Peyer's patch (tissue), 4 donors: ENCODE measurements around the gene ITPRID1. TPM values are rescaled to one million over a fixed set of nuclear protein-coding genes. Genes with fewer than 3 reads are reported as not detected.

Source experiments
- DNase-seq, 3 donors: peaks; one replicate each; pipeline ENCODE4 v3.0.0-alpha.2; 2017 to 2019
- H3K27ac ChIP-seq, 4 donors: fragments of 200-600 bp; sonication (generic); one replicate each; pipeline ENCODE4 v1.5.1; 2016 to 2019
- H3K27me3 ChIP-seq, 2 donors: fragments of 200-600 bp; sonication (generic); one replicate each; pipeline ENCODE4 v1.5.1; 2019
- H3K36me3 ChIP-seq, 3 donors: fragments of 200-600 bp; sonication (generic); one replicate each; pipeline ENCODE4 v1.5.1; 2016 to 2019
- H3K4me1 ChIP-seq, 4 donors: fragments of 200-600 bp; sonication (generic); one replicate each; pipeline ENCODE4 v1.5.1; 2016 to 2019
- H3K4me3 ChIP-seq, 4 donors: fragments of 200-600 bp; sonication (generic); 1 replicate in 3 of 4; 2 replicates in 1 of 4; pipeline ENCODE4 v1.5.1; 2016 to 2019; ENCODE audit warnings: mild to moderate bottlenecking in 1 of 4
- H3K9me3 ChIP-seq, 4 donors: fragments of 200-600 bp; sonication (generic); one replicate each; pipeline ENCODE4 v1.5.1; 2016 to 2019; ENCODE audit warnings: mild to moderate bottlenecking in 1 of 4
- POLR2A ChIP-seq, 2 donors: fragments of 450-650 bp; IDR thresholded peaks; one replicate each; pipeline ENCODE4 v1.5.1; 2017; ENCODE audit warnings: antibody characterized with exemption in 2 of 2, mild to moderate bottlenecking in 2 of 2, moderate library complexity in 2 of 2
- total RNA-seq, 4 donors: library from RNA; depleted of rRNA; stranded (reverse); fragments of >200 nt; gene quantifications; one replicate each; pipeline ENCODE4 v1.1.0, GENCODE V29; 2016
- TF ChIP-seq, protein P1 (sequence below), 6 experiments: fragments of 450-650 bp in 4 of 6; fragments of 200-600 bp in 2 of 6; sonication (generic) in 1 of 6; IDR thresholded peaks; one replicate each; pipeline ENCODE4 v1.5.1; 2017 to 2019; ENCODE audit warnings: antibody characterized with exemption in 6 of 6, mild to moderate bottlenecking in 3 of 6, moderate library complexity in 1 of 6

The ITPRID1 gene
- total RNA-seq, 4 donors from 2014 or later: 1.2 to 7.4 (median 4.7) TPM

- Histone ChIP-seq H3K4me3 (no peak overlapping the region), H3K36me3 (no peaks in the 10 kb centered on the region), H3K27ac (no peak overlapping the region), H3K4me1 (no peaks in the 10 kb centered on the region), H3K9me3 (no peaks in the 10 kb centered on the region), H3K27me3 (no peaks in the 10 kb centered on the region)
- TF ChIP-seq, protein P1, sequence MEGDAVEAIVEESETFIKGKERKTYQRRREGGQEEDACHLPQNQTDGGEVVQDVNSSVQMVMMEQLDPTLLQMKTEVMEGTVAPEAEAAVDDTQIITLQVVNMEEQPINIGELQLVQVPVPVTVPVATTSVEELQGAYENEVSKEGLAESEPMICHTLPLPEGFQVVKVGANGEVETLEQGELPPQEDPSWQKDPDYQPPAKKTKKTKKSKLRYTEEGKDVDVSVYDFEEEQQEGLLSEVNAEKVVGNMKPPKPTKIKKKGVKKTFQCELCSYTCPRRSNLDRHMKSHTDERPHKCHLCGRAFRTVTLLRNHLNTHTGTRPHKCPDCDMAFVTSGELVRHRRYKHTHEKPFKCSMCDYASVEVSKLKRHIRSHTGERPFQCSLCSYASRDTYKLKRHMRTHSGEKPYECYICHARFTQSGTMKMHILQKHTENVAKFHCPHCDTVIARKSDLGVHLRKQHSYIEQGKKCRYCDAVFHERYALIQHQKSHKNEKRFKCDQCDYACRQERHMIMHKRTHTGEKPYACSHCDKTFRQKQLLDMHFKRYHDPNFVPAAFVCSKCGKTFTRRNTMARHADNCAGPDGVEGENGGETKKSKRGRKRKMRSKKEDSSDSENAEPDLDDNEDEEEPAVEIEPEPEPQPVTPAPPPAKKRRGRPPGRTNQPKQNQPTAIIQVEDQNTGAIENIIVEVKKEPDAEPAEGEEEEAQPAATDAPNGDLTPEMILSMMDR (IDR thresholded peaks at IDR 0.05): no peak
- no peak for TF ChIP-seq POLR2A (IDR thresholded peaks at IDR 0.05)
- DNase-seq: no peak
These were observed 188.5 kb downstream of the ITPRID1 start for GRCh38 chr7:31702354-31702753.

- TF ChIP-seq, protein P1 (IDR thresholded peaks at IDR 0.05): no peak
- no peak for TF ChIP-seq POLR2A (IDR thresholded peaks at IDR 0.05)
- Histone ChIP-seq H3K27ac (no peak overlapping the region), H3K36me3 (no peaks in the 10 kb centered on the region), H3K27me3 (no peaks in the 10 kb centered on the region), H3K4me3 (no peak overlapping the region), H3K4me1 (no peaks in the 10 kb centered on the region), H3K9me3 (no peaks in the 10 kb centered on the region)
- DNase-seq: no peak
These were observed 191.5 kb downstream of the ITPRID1 start for GRCh38 chr7:31705377-31705776.

DNA sequence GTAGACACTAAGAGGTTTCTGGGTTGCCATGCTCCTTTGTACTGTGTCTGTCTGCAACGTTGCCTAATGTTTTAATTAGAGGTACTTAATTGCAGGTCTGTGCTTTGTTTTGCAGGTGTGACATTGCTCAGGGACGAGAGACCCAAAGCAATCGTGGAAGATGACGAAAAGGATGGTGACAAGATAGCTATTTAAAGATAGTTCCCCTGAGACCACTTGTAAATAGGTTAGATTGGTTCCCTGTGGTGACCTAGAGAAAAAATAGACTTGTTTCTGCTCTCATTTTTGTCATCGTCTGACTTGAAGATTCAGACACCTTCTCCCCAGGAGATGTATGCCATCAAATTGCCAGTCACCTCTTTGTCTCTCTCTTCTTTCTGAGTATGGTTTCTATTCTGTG lies 193.2 kb downstream of the ITPRID1 start:
- no peak for TF ChIP-seq POLR2A (IDR thresholded peaks at IDR 0.05)
- TF ChIP-seq, protein P1 (IDR thresholded peaks at IDR 0.05): no peak
- H3K36me3 ChIP-seq: no peaks in the 10 kb centered on the region
- no peak overlapping the region for H3K27ac ChIP-seq
- no peak overlapping the region for H3K4me3 ChIP-seq
- no peaks in the 10 kb centered on the region for H3K27me3 ChIP-seq
- no peaks in the 10 kb centered on the region for H3K4me1 ChIP-seq
- no peaks in the 10 kb centered on the region for H3K9me3 ChIP-seq
- no peak for DNase-seq

Other genes with a start within 250 kb of the ITPRID1 start
- gene NEUROD6, start 173.4 kb upstream of the ITPRID1 start, total RNA-seq: not detected
- not detected for gene PPP1R17, start 173.1 kb downstream of the ITPRID1 start, total RNA-seq